Measurements from ENCODE around the gene KCND2.

The KCND2 gene

DNA sequence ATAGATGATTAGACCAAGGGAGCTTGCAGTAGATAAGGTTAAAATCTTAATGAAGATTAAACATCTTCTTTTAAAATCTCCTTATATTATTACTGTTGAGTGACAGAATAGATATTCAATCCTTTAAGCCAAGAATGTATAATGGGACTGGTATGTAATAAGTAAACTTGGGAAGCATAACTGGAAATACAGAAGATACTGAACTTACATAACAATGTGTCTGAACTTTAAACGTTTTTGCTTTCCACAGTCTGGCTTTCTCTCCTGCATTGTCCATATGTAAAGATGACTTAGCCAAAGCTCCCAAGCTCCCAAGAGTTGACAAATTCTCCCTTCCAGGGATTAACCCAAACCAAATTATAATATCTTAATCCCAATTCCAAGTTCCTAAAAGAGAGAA, 129.8 kb downstream of the KCND2 start:
- TF ChIP-seq, protein P1, sequence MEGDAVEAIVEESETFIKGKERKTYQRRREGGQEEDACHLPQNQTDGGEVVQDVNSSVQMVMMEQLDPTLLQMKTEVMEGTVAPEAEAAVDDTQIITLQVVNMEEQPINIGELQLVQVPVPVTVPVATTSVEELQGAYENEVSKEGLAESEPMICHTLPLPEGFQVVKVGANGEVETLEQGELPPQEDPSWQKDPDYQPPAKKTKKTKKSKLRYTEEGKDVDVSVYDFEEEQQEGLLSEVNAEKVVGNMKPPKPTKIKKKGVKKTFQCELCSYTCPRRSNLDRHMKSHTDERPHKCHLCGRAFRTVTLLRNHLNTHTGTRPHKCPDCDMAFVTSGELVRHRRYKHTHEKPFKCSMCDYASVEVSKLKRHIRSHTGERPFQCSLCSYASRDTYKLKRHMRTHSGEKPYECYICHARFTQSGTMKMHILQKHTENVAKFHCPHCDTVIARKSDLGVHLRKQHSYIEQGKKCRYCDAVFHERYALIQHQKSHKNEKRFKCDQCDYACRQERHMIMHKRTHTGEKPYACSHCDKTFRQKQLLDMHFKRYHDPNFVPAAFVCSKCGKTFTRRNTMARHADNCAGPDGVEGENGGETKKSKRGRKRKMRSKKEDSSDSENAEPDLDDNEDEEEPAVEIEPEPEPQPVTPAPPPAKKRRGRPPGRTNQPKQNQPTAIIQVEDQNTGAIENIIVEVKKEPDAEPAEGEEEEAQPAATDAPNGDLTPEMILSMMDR (IDR thresholded peaks at IDR 0.05; ENCODE audit: insufficient read depth, low read depth, low read length, missing control alignments), result no peak
- H3K4me3 ChIP-seq (ENCODE audit: low read length), result no peak overlapping the region
- DNase-seq (ENCODE audit: low read depth), result peak; percentile 50

DNA sequence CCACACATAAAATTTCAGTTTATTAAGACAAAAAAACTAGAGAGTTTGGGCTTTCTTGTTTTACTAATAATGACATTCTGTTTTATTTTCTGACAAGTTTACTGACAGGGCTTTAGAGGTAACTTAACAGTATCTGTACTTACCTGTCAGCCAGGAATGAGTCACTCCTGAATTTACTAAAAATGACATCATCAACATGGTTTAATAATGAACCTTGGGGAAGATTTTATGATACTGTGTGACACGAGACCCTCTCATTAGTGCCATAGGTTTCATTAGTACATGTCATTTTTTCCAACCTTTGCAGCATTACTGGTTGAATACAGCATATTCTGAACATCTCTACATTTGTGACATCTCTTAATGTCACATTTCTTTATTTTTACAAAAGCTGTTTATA, 131.1 kb downstream of the KCND2 start:
- DNase-seq (ENCODE audit: low read depth), result peak; percentile 83

DNA sequence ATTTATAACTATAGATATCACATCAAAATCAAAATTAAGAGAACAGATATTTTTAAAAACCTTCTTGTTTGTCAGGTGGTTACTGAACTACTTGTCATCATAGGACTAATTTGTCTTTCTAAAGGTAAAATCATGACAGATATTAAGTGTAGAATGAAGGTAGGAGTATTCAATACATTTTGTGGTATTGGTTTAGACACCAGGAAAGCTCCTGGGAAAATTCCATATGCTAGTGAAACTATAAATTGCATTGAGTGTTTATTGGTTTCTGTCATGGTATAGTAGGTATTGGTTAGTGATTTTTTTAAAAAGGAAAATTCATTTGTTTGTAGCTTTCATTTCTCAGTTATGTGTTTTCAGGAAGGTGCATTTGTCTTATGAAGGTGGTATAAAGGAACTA, 132.7 kb downstream of the KCND2 start:
- DNase-seq (ENCODE audit: low read depth), result no peak
- TF ChIP-seq, protein P1 (IDR thresholded peaks at IDR 0.05; ENCODE audit: insufficient read depth, low read depth, low read length, missing control alignments), result no peak
- H3K4me3 ChIP-seq (ENCODE audit: low read length), result no peak overlapping the region

More for the DNA sequence above, 131.1 kb downstream of the KCND2 start:
- TF ChIP-seq, protein P1 (IDR thresholded peaks at IDR 0.05; ENCODE audit: insufficient read depth, low read depth, low read length, missing control alignments), result no peak
- no peak overlapping the region for H3K4me3 ChIP-seq (ENCODE audit: low read length)

DNA sequence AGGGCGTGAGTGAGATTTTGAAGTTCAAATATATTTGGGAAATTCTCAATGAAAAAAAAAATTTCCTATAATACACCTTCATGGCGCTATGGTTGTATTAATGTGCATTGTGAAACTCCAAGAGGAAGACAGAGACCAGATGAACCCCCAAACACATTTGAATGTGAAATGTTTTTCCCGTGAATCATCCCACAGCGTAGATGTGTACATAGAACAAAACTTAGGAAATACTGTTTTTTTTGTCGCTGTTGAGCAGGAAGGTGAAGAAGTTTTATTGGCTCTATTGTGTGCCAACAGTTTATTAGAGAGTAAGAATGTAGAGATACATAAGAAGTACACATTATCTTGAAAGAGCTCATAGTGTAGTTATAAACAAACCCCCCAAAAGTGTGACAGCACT, 134.0 kb downstream of the KCND2 start:
- no peak overlapping the region for H3K4me3 ChIP-seq (ENCODE audit: low read length)
- DNase-seq (ENCODE audit: low read depth), result peak; percentile 48
- TF ChIP-seq, protein P1 (IDR thresholded peaks at IDR 0.05; ENCODE audit: insufficient read depth, low read depth, low read length, missing control alignments), result no peak

DNA sequence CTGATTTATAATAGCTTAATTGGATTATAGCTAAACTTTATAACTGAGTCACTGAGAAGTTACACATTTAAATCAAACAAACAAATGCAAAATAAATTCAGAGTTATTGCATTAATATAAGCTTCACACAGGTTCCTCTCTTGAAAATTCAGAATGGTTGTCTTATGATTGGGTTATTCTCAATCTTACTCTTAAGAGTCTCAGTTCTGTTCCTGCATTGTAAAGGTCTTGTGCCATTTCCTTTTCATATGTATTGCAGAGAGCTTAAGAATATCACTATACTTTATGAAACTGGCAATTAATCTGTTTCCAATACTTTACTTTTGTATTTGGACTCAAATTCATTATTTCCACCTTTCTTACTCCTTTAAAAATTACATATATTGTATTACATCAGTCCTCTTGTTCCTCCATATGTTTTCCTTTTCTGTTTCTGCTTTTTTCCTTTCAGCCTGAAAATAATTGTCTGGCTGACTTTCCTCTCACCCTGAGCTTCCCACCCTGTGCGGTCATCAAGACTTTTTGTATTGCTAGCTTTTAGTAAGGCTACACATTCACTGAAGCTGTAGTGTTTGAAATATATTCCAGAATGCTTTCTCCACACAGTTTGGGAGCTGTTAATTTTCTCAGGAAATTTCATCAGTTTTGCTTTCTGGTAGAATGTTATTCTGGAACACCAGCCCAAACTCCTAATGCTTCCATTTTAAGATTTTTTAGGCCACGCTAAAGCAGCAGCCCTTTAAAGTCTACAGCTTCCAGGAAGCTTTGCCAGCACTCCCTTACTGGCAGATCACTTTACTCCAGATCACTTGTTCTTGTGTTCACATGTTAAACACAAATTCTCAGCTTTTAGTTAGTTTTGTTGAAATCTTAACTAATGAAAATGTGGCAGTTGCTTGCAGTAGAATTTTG, 139.4 kb downstream of the KCND2 start:
- TF ChIP-seq, protein P1 (IDR thresholded peaks at IDR 0.05; ENCODE audit: insufficient read depth, low read depth, low read length, missing control alignments), result no peak
- no peak overlapping the region for H3K4me3 ChIP-seq (ENCODE audit: low read length)
- DNase-seq (ENCODE audit: low read depth), result no peak

DNA sequence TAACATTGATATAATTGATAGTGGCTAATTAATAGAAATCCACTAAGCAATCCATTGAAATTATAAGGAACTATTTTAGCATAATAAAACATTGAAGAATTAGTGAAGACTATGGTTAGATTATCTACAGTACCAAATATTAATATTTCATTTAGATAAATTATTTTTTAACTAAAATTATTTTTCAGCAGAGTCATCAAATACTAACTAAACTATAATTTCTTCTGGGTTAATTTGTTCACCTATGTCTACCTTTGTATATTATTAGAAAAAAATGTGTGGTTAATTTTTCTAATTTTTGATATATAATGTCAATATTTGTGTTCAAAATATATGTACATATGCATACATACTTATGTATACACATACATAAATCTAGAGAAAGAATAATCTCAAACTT, 140.2 kb downstream of the KCND2 start:
- TF ChIP-seq, protein P1 (IDR thresholded peaks at IDR 0.05; ENCODE audit: insufficient read depth, low read depth, low read length, missing control alignments), result no peak

More for the DNA sequence above, 140.2 kb downstream of the KCND2 start:
- H3K4me3 ChIP-seq (ENCODE audit: low read length), result no peak overlapping the region
- no peak for DNase-seq (ENCODE audit: low read depth)

Data from epithelial cell of esophagus (primary cell).